GM19240 (cell line): ENCODE results near the gene RAB31.

Source experiments
- DNase-seq: peaks from one replicate; pipeline ENCODE4 v3.0.0; 2011; ENCODE audit warnings: low spot score; ENCODE audit not compliant: insufficient read length

RAB31 gene

DNA sequence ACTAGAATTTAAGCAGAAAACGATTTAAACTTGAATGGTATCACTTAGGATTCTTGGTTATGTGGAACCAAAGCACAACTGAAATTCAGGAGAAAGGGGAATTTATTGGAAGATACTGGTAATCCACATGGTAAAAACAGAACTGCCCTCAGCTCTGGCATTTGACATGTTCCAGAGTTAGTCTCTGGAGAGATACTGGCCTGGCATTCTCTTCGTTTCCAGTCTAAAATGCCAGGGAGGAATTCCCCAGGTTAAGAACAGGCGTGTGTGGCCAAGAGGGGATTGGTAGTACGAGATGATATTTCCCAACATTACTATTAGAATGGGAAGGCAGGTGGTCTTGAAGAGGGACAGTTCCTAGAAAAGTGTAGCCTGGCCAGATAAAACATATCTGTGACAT lies 109.2 kb downstream of the RAB31 start:
- DNase-seq, result no peak

DNA sequence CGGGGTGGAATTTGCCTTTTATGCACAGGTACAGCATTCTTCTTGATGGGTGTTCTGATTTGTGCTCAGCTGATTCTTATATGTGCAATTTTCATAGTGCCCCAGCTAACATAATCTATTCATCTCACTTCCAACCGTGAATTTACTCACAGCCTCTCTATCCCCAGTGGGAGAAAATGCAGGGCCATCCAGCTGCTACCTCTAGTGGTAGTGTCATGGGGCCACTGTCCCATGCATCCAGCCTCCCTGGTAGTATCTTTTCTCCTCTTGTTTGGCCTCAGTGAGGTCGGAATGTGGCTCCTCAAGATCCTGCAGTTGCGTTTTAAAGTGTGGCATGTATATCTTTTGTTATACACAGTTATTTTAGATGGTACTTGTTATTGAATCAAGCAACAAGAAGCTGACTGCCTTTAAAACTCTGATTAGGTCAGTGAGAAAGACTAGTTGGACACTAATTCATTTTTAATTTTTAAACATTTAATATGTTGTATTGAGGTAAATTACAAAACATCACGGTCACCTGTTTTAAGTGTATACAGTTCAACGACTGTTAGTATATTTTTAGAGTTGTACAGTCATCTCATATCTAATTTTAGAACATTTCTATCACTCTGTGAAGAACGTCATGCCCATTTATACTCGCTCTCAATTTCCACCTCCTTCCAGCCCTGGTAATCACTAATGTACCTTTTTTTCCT lies 109.8 kb downstream of the RAB31 start:
- no peak for DNase-seq

GRCh38 chr18:9818423-9818734 lies 110.3 kb downstream of the RAB31 start:
- no peak for DNase-seq

GRCh38 chr18:9820127-9820526 lies 112.0 kb downstream of the RAB31 start:
- DNase-seq, result no peak

DNA sequence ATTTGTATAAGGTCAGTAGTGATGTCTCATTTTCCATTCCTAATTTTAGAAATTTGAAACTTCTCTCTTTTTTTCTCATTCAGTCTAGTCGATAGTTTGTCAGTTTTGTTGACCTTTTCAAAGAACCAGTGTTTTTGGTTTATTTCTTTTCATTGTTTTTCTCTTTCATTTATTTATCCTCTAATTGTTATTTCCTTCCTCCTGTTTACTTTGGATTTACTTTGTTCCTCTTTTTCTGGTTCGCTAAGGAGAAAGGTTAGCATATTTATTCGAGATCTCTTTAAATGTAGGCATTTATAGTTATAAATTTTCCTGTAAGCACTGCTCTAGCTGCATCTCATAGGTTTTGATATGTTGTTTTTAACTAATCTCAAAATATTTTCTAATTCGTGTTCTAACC lies 112.6 kb downstream of the RAB31 start:
- DNase-seq, result no peak

DNA sequence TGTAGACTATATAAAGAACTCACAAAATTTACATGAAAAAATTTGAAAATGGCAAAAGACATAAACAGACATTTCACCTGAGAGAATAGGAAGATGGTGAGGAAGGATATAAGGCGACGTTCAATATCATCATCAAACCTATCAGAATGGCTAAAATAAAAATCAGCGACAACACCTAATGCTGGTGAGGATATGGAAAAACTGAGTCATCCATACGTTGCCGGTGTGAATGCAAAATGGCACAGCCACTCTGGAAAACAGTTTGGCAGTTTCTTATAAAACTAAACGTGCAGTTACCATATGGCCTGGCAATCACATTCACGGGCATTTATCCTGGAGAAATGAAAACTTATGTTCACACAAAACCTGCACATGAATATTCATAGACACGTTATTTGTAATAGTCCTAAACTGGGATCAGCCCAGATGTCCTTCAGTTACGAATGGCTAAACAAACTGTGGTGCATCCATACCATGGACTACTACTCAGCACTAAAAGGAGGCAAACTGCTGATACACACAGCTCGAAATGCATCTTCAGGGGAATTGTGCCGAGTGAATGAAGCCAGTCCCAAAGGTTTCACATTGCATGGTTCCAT lies 114.6 kb downstream of the RAB31 start:
- DNase-seq, result no peak

GRCh38 chr18:9823805-9824473 lies 115.8 kb downstream of the RAB31 start:
- DNase-seq, result no peak

DNA sequence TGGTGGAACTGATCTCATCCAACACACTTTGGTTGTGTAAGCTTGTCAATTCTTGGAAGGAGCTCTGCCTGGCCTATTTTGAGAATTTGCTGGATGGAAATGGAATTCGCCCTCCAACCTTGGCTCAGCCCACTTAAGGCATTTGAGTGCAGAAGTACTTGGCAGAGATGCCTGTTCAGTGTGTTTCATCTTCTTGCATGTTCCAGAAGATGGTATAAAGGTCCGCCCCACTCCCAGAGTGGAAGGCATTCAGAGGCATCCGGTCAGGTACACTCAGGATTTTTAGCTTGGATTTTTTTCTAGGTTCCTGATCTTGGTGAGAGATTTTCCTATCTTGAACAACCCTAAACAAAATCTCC lies 116.4 kb downstream of the RAB31 start:
- no peak for DNase-seq

GRCh38 chr18:9824952-9825371 lies 116.9 kb downstream of the RAB31 start:
- DNase-seq, result no peak

- no peak for DNase-seq
Observed at GRCh38 chr18:9825571-9826073, 117.5 kb downstream of the RAB31 start.

GRCh38 chr18:9826685-9827084 lies 118.6 kb downstream of the RAB31 start:
- no peak for DNase-seq

- DNase-seq, result no peak
Observed at GRCh38 chr18:9827211-9827792, 119.2 kb downstream of the RAB31 start.

DNA sequence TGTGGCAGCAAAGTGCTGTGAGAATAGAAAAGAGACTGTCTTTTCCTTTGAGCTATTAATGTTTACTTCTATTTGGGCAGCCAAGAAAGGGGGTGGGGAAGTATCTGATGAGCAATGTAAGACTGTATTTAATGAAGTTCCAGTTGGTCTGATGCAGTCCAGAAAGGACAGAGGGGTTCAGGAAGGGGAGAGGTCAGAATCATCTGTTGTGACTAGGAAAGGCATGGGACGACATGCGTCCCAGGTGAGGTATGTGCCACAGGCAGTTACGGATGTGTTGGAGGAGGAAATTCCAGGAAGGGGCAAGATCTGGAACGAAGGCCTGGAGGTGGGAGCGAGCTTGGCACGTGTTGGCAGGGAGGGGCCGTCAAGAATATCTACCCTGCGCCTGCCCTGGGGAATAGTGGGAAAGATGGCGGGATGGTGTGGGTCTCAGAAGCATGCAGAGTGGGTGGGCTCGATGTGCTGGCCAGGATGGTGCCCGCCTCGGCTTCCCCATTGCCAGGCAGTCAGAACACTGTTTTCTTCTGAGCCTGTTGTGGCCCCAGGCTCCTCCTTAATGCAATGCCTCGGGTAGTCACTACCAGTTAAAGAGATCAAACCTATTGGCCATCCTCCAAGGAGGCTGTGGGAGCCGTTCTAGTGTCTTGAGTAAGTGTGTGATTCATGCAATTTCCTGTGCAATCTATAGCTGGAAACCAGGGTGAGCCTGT lies 119.8 kb downstream of the RAB31 start:
- DNase-seq, result no peak

DNA sequence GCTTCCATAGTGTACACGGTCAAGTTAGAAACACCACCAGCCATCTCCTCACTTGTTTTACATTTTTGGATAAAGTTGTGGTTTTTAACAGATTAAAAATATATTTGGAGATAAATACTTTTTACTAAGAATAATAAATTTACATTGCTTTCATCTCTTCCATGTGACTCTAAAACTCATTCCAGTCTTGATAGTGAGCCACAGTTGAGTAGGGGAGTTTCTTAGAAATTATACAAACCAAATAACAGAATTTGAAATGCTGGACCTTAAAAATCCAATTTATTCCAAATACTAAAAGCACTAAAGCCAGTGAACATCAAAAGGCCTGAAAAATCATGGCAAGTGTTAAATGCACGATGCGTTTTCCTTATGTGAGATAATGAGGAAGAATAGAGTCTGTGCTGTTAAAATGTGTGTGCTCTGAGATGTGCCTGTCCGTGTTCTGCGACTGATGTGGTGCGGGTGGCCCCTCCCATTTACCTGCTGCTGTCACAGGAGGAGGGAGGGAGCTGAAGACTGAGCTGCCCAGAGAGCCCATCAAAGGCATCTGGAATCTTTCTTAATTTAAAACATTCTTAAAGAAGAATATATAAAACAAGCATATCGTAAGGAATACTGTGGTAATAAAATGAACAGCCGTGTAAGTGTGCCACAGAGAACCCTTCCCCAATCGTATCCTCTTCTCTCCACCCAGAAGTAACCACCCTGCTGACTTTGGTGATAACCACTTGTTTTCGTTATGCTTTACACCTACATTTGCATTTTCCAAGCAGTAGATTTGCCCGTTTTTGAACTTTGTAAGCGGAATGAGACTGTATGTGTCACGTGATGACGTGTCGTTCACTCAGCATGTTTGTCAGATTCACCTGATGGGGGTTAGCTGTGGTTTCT lies 120.7 kb downstream of the RAB31 start:
- no peak for DNase-seq

GRCh38 chr18:9829397-9829712 lies 121.3 kb downstream of the RAB31 start:
- DNase-seq, result no peak

DNA sequence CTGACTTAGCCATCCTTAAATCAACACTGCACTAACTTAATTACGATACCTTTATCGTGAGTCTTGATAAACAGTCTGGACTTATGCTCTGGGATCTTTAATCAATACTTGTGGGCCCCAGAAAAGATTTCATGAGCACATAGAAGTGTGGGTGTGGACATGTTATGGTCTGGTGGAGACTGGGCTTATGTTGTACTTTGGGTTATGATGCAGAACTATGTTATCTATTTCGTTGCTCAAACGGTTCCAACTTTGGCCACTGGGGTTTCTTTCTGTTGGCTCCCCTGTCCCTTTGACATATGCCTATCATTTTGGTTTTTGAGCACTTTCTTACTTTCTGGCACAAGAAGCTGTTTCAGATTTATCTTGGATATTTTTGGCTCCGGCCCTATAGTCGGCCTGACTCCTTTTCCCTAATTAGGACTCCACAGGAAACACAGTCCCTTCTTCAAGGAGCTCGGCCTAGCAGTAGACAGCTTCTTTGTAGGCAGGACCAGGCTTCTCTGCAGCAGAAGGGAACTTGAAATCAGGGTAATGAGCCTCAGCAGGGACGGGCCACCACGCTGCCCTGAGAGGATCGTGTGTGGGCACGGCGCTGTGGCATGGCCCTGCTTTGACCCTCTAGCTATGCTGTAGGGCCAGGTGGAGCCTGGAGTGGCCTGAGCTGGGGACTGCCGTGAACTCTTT lies 123.1 kb downstream of the RAB31 start:
- no peak for DNase-seq

GRCh38 chr18:9831723-9832199 lies 123.7 kb downstream of the RAB31 start:
- DNase-seq, result no peak

DNA sequence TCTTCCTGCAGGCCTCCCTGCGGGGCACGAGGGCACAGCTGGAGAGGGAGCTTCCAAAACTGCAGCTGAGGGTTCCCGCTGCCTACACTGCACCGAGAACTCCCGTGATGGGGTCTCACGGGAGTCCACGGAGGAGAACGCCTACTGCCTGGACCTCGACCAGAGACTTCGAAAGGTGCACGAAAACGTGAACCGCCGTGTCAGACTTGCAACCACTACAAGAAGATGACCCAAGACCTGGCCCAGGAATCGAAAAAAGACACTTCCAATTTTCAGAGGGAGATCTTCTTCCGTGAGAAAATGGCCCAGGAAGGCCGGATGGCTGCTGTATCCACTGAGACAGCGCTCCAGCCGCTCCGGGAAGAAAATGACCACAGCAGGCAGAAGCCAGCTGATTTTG lies 124.8 kb downstream of the RAB31 start:
- DNase-seq, result no peak

- no peak for DNase-seq
Observed at GRCh38 chr18:9834551-9834950, 126.5 kb downstream of the RAB31 start.

- DNase-seq, result no peak
Observed at GRCh38 chr18:9835113-9835755, 127.1 kb downstream of the RAB31 start.
